NCI-H2107 treated with DMSO at 0.1 percent for 48 hours (cell line): ENCODE measurements around the gene HOMER2.
"Not testable (repeated sequence)": the region's sequence is repeated elsewhere in the genome, so short reads cannot be mapped to it uniquely, and the experiment has no call there.

Experiments used
- DNase-seq: peaks from one replicate; lab custom pipeline; 2025; ENCODE audit not compliant: unreplicated experiment; lab: John Stamatoyannopoulos, UW

HOMER2 gene

GRCh38 chr15:82835391-82835917 is 117.1 kb downstream of the HOMER2 start:
- DNase-seq: no peak

- no peak for DNase-seq
Observed at GRCh38 chr15:82833362-82833682, 119.2 kb downstream of the HOMER2 start.

- DNase-seq: no peak
Observed at GRCh38 chr15:82832601-82833361, 119.7 kb downstream of the HOMER2 start.

- DNase-seq: no peak
Observed at GRCh38 chr15:82831894-82832600, 120.5 kb downstream of the HOMER2 start.

GRCh38 chr15:82830427-82831173 is 121.9 kb downstream of the HOMER2 start:
- no peak for DNase-seq

- DNase-seq: no peak
Observed at GRCh38 chr15:82829234-82829633, 123.3 kb downstream of the HOMER2 start.

- DNase-seq: no peak
Observed at GRCh38 chr15:82828075-82828474, 124.4 kb downstream of the HOMER2 start.

GRCh38 chr15:82823049-82823448 is 129.5 kb downstream of the HOMER2 start:
- no peak for DNase-seq

GRCh38 chr15:82821851-82822250 is 130.7 kb downstream of the HOMER2 start:
- not testable (repeated sequence) for DNase-seq

- DNase-seq: not testable (repeated sequence)
Observed at GRCh38 chr15:82821396-82821795, 131.1 kb downstream of the HOMER2 start.

- DNase-seq: no peak
Observed at GRCh38 chr15:82820128-82820527, 132.4 kb downstream of the HOMER2 start.

GRCh38 chr15:82812994-82813393 is 139.5 kb downstream of the HOMER2 start:
- DNase-seq: no peak

- no peak for DNase-seq
Observed at GRCh38 chr15:82810890-82811426, 141.6 kb downstream of the HOMER2 start.

- DNase-seq: no peak
Observed at GRCh38 chr15:82810061-82810889, 142.2 kb downstream of the HOMER2 start.

- DNase-seq: peak; percentile 87
Observed at GRCh38 chr15:82809308-82810060, 143.0 kb downstream of the HOMER2 start, which contains the start of gene WHAMM. Gene WHAMM (plus strand): TSS chr15:82809628. CDS start chr15:82809727, 99 bp downstream.

GRCh38 chr15:82808634-82809041 is 143.9 kb downstream of the HOMER2 start:
- DNase-seq: no peak

GRCh38 chr15:82807920-82808633 is 144.4 kb downstream of the HOMER2 start:
- DNase-seq: no peak

GRCh38 chr15:82805994-82806406 is 146.5 kb downstream of the HOMER2 start, which contains the start of gene FSD2:
Gene FSD2 (minus strand): TSS chr15:82806069. CDS start chr15:82787390, 18,679 bp downstream.
- peak; percentile 10 for DNase-seq

- no peak for DNase-seq
Observed at GRCh38 chr15:82804575-82804949, 148.0 kb downstream of the HOMER2 start.
